Measurements from ENCODE around the gene DGCR2. TPM values are rescaled to one million over a fixed set of nuclear protein-coding genes. Genes with fewer than 3 reads are reported as not detected.
"Not testable (repeated sequence)": the region's sequence is repeated elsewhere in the genome, so short reads cannot be mapped to it uniquely, and the experiment has no call there.

DGCR2 gene
- total and polyA plus RNA-seq, 5 experiments from 2014 or later, result 29.5 to 66.6 (median 61.8) TPM

DNA sequence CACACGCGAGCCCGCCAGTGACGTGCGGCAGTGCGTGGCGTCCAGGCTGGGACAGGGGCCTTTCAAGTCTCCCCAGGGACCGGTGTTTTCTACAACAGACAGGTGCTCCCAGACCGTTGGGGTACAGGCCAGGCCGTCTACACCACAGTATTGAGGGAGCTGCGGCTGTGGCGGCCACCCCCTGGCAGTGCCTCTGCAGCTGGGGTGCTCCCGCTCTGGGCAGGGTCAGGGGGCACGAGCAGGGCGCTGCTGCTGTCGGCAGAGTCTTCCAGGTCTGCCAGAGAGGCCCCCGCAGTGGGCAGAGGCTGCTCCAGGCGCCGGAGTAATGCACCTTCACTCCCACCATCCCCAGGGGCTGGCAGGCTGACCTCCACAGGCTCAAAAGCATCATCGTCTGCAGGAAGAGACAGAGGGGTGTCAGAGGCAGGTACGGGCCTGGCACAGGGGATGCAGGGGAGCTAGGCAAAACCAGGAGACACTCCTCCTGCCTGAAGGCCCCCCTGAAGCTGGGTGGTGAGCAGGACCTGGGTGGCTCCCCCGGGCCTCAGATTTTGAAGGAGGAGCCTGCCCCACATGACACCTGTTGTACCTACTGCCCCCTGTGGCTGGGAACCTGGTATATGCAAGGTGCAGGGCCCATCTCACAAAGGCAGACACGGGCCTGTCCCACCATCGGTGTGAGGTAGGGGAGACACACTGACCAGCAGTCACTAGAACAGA, 83.3 kb downstream of the DGCR2 start:
- Mint-ChIP-seq H3K27me3 (no peaks in the 10 kb centered on the region), H3K4me1 (peaks cover 0 to 12% (median 8%) of the 10 kb centered on the region in 4 donors), H3K36me3 (peaks cover 0 to 53% (median 8%) of the 10 kb centered on the region in 3 donors), H3K4me3 (no peak overlapping the region), H3K9me3 (no peaks in the 10 kb centered on the region), H3K27ac (peak overlapping the region in 1 of 10 donors; percentile 52)
- DNase-seq (no peak), ATAC-seq (no peak)
- POLR2A ChIA-PET, result no interaction called here

DNA sequence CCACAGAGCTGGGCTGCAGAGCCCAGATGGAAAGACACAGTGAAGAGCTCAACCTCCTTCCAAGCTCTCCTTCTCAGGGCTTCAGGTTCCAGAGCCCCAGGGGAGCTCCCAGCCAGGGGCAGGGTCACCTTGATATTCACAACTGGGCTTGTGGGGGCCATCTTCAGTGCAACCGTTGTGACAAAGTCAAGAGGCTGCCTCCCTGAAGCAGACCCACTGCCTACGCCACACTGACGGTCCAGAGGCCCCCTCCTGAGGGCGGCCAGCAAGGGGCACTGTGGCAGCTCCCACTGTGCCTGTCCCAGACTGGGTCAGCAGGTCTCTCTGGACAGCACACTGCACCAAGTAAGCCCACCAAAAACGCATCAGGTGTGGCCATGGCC, 84.1 kb downstream of the DGCR2 start:
- POLR2A ChIA-PET, result no interaction called here
- Mint-ChIP-seq H3K27ac (no peak overlapping the region), H3K27me3 (no peaks in the 10 kb centered on the region), H3K4me1 (peaks cover 0 to 13% (median 9%) of the 10 kb centered on the region in 4 donors), H3K36me3 (peaks cover 0 to 47% (median 7%) of the 10 kb centered on the region in 3 donors), H3K4me3 (no peak overlapping the region), H3K9me3 (no peaks in the 10 kb centered on the region)
- no peak for ATAC-seq
- no peak for DNase-seq

DNA sequence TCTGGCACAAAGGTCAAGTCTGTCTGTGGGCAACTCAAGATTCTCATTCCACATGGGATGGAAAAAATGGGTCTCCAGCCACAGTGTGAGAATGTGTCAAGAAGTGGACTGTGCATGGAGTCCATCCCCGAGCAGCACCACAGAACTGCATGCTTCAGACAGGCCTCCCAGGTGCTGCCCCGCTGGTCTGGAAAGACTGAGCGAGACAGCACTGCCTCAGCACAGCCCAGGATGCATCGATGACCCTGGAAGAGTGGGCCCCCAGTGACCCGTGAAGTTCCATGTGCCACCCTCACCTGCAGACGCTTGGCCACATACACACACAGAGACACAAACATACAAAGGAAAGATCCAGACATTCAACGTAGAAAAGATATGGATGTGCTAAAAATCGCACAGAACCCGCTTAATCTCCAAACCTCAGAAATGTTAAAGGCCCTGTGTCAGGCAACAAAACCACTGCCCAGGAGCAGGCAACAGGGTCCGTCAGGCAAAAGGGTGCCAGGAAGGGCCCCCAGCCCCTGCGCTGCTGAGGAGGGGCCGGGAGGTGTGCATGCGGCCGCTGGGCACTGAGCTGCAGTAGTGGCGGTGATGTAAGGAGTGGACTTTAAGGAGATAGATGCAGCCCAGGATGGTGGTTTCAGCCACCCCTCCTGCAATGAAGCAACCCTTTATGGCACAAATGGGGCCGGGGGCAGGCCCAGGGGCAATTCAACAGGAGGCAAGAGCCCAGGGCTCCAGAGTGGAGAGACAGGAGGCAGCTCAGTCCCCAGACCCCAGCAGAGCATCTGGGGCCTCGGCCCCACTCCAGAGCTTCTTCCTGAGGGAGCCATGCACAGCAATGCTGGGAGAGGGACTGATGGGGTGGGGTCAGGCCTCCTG, 84.7 kb downstream of the DGCR2 start:
- peaks cover 0 to 16% (median 12%) of the 10 kb centered on the region in 4 donors for H3K4me1 Mint-ChIP-seq
- ATAC-seq (no peak), DNase-seq (no peak)
- peak overlapping the region in 2 of 10 donors; percentile 9 to 53 for H3K27ac Mint-ChIP-seq
- H3K4me3 Mint-ChIP-seq, result no peak overlapping the region
- peaks cover 0 to 42% (median 5%) of the 10 kb centered on the region in 3 donors for H3K36me3 Mint-ChIP-seq
- H3K27me3 Mint-ChIP-seq, result no peaks in the 10 kb centered on the region
- no peaks in the 10 kb centered on the region for H3K9me3 Mint-ChIP-seq
- POLR2A ChIA-PET, result no interaction called here

DNA sequence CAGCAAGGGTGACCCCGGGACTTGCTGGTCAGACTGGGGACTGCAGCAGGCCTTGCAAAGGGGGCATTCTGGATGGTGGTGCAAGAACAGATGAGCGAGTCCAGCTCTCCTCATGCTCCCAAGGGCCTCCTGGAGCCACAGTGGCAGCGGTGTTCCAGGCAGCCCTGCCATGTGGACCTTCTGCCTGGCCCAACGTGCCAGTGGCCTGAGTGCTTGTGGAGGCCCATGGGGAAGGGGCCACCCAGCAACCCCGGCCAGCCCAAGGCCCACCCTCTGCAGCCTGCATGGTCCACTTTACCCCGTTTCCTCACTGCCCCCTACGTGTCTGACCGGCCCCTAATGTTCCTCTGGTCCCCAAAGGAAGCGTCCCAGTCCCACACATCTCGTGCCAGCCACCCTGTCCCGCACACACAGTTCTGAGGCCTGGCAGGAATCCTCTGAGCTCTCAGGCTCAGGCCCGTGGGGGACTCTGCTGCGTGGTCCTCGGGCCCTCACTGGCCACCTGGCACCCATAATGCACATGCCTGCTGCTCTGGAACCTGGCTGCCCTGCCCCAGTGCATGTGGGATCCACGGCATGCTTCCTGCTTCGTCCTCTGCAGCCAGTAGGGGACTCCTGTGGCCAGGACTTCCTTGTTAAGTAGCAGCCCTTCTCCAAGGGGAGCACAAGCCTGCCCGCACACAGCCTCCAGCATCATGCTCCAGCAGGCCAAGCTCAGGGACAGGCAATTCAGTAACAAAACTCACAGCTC, 85.5 kb downstream of the DGCR2 start:
- no peaks in the 10 kb centered on the region for H3K9me3 Mint-ChIP-seq
- ATAC-seq, result no peak
- H3K4me3 Mint-ChIP-seq, result peak overlapping the region in 1 of 10 donors; percentile 24
- H3K36me3 Mint-ChIP-seq, result peaks cover 0 to 34% (median 5%) of the 10 kb centered on the region in 3 donors
- H3K4me1 Mint-ChIP-seq, result peaks cover 0 to 16% (median 12%) of the 10 kb centered on the region in 4 donors
- POLR2A ChIA-PET, result no interaction called here
- peak overlapping the region in 4 of 10 donors; percentile 43 to 75 (median 60) for H3K27ac Mint-ChIP-seq
- H3K27me3 Mint-ChIP-seq, result no peaks in the 10 kb centered on the region
- no peak for DNase-seq

DNA sequence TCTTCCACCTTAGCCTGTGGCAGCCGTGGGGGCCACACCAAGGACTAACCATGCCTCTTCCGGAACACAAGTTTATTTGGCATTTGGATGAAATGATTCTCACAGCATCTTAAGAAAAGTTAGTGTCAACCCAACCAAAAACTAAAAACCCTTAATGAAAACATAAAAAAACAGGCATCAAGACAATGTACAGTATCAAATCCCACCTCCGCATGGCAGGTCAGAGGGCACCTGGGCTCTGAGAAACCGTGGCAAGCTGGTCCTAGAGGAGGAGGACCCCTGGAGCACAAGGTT, 86.0 kb downstream of the DGCR2 start:
- Mint-ChIP-seq H3K27ac (peak overlapping the region in 4 of 10 donors; percentile 9 to 75 (median 55)), H3K4me1 (peaks cover 0 to 16% (median 12%) of the 10 kb centered on the region in 4 donors), H3K36me3 (peaks cover 0 to 33% (median 5%) of the 10 kb centered on the region in 3 donors), H3K9me3 (no peaks in the 10 kb centered on the region), H3K4me3 (no peak overlapping the region), H3K27me3 (no peaks in the 10 kb centered on the region)
- DNase-seq (no peak), ATAC-seq (no peak)
- POLR2A ChIA-PET, result no interaction called here

DNA sequence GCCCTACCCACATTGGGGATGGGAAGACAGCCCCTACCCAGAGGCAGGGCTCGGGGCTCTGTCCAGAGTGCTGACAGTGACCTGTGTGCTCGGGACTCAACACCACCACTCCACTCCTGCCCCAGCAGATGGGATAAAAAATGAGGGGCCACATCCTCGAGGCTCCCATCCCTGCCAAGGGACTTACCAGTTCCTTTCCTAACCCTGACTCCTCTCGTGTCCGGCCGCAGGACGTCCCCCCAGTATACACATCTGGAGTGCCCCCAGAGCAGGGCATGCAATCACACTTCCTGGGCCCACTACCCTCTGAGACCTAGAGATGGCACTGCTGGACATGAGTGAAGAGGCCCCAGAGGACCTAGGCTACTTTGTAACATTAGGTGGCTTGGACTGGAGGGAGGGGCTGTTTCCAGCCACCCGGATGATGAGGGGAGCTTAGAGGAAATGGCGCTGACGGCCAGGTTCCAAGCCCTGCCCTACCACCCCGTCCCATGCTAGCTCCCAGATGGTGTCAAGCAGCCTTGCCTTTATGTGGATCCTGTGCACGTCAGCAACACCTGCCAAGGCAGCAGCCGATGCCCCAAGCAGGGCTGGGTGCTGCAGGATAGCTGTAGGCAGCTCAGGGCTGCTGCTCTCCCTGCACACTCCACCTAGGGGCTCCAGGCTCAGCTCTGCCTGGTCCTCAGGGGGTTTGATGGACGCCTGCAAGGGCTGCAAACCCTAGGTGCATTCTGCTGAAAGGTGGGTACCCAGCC, 86.6 kb downstream of the DGCR2 start:
- H3K27ac Mint-ChIP-seq, result peak overlapping the region in 3 of 10 donors; percentile 34 to 76 (median 75)
- no peak overlapping the region for H3K4me3 Mint-ChIP-seq
- POLR2A ChIA-PET, result interaction anchor here (0.7 kb wide), 1 partner anchor 83 kb away, joined by 3 read pairs; no protein-coding TSS in a partner anchor
- DNase-seq, result peak in 1 of 10 donors; percentile 16
- ATAC-seq, result peak; percentile 38 to 62
- peaks cover 0 to 3% (median 2%) of the 10 kb centered on the region in 5 donors for H3K27me3 Mint-ChIP-seq
- no peaks in the 10 kb centered on the region for H3K9me3 Mint-ChIP-seq
- H3K36me3 Mint-ChIP-seq, result peaks cover 0 to 28% (median 2%) of the 10 kb centered on the region in 3 donors
- H3K4me1 Mint-ChIP-seq, result peaks cover 0 to 16% (median 12%) of the 10 kb centered on the region in 4 donors

DNA sequence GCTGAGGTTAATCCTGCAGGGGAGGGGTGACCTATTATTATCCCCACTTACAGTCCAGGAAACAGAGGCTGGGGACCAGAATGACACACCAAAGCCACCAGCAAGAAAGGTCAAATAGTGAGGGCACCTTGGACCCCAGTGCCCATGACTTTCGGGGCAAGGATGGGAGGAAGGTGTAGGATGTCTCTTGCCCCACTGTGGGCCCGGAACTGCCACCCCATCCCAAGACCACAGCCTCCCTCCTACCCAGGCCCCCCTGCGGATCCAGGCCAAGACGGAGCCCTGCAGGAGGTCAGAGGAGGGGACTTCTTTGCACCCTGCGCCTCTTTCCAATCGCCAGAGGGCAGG, 87.1 kb downstream of the DGCR2 start:
- peaks cover 0 to 24% (median 0%) of the 10 kb centered on the region in 3 donors for H3K36me3 Mint-ChIP-seq
- not testable (repeated sequence) for H3K9me3 Mint-ChIP-seq

DNA sequence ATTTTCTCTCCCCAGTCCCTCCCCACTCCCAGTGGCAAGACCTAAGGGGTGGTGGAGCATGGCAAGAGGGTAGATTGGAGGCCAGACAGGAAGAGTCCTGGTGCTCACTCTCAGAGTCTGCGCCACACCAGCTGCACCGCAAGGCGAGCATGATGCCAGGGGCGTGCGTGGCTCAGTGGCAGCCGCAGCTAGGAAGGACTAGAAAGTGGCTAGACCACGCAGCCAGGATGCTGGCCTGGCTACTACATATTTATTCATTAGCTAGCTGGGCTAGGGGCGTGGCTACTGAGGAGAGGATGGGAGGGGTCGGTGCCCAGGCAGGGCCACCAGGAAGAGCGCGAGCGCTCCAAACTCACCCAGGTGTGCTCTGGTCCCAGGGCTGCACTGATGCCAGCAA, 87.5 kb downstream of the DGCR2 start:
- ATAC-seq, H3K9me3 Mint-ChIP-seq, POLR2A ChIA-PET, DNase-seq, H3K27me3 Mint-ChIP-seq, H3K4me3 Mint-ChIP-seq, H3K27ac Mint-ChIP-seq: not testable (repeated sequence)
- Mint-ChIP-seq H3K36me3 (peaks cover 0 to 20% (median 0%) of the 10 kb centered on the region in 3 donors), H3K4me1 (peaks cover 0 to 16% (median 12%) of the 10 kb centered on the region in 4 donors)

More for the DNA sequence above, 87.1 kb downstream of the DGCR2 start:
- H3K27ac Mint-ChIP-seq, H3K27me3 Mint-ChIP-seq, H3K4me3 Mint-ChIP-seq, ATAC-seq, DNase-seq: not testable (repeated sequence)
- POLR2A ChIA-PET, result interaction anchor here (0.7 kb wide), 1 partner anchor 83 kb away, joined by 3 read pairs; no protein-coding TSS in a partner anchor
- H3K4me1 Mint-ChIP-seq, result peaks cover 0 to 16% (median 12%) of the 10 kb centered on the region in 4 donors

DNA sequence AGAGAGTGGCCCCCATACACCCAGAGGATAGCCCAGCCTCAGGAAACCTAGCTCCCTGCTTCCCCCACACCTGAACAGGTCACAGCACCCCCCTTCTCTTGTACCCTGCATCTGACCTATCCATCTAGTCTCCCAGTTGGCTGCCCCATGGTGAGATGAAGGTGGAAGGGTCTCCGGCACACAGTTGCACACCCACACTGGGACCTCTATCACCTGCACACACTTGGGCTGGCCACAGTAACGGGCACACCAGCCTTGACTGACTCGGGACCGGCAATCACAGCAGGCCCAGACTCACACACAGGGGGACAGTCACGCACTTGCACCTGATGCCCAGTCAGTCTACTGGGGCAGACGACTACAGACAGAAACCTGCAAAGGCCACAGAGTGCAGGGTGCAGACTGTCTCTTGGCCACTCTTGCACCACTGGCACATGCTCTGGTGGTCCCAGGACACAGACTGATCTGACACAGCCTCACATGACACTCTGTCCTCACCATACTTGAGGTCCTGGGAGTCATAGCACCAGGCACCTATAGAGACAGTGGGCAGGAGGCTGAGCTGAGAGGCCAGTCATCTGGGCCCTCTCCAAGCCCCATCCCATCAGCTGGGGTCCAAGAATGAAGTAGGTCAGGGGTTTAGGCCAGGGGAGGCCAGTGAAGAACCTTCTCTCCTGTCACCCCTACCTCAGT, 88.0 kb downstream of the DGCR2 start:
- POLR2A ChIA-PET, H3K4me3 Mint-ChIP-seq, DNase-seq, H3K27me3 Mint-ChIP-seq, H3K9me3 Mint-ChIP-seq, ATAC-seq: not testable (repeated sequence)
- peaks cover 0 to 16% (median 12%) of the 10 kb centered on the region in 4 donors for H3K4me1 Mint-ChIP-seq
- peak overlapping the region in 2 of 10 donors; percentile 18 to 65 for H3K27ac Mint-ChIP-seq
- H3K36me3 Mint-ChIP-seq, result peaks cover 0 to 15% (median 0%) of the 10 kb centered on the region in 3 donors

DNA sequence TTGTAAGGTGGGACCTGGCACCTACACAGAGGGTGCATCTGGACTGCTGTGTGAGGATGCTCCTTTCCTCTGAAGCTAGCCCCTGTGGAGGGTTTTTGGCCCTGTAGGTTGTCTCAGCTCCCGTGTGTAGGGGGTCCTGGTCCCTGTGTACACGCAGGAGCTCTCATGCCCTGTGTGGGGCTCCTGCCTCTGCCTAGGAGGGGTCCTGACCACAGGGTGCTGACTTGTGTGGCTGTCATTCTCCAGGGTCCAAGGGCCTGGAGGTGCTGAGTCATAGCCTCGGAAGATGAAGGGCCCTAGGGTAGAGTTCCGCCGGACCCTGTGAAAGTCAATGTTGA, 88.7 kb downstream of the DGCR2 start:
- DNase-seq, H3K4me3 Mint-ChIP-seq, POLR2A ChIA-PET, ATAC-seq, H3K9me3 Mint-ChIP-seq: not testable (repeated sequence)
- peaks cover 4 to 10% (median 6%) of the 10 kb centered on the region in 5 donors for H3K27me3 Mint-ChIP-seq
- peaks cover 4 to 19% (median 14%) of the 10 kb centered on the region in 4 donors for H3K4me1 Mint-ChIP-seq
- H3K27ac Mint-ChIP-seq, result peak overlapping the region in 1 of 10 donors; percentile 85
- H3K36me3 Mint-ChIP-seq, result peaks cover 0 to 14% (median 0%) of the 10 kb centered on the region in 3 donors

DNA sequence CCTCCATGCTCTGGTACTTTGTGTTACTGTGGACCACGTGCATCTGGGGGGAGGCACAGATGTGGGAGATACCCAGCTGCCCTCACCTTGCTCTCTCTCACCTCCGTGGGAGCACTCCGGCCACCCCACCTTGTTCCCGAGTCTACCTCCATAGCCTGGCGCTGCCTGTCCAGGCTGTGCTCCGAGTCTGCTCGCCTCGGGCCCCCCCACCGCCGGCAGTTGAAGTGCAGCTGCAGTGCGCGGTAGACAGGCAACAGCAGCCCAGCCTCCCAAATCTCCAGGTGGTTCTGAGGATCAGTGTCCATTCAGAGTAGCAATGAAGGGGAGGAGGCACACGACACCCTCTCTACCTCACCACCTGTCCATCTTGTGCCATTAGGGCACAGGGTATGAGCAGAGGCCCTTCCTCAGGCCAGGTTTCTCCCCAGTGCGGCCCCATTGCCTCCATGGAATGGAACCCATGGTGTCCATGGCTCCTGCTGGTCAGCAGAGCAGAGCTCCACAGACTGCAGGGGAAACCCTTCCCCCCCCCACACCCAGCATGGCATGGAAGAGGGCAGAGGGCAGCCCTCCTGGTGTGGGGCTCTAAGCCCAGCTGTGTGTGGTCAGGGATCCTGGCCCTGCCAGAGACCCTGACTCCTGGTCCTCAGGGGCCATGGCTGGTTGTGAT, 89.2 kb downstream of the DGCR2 start:
- POLR2A ChIA-PET, H3K9me3 Mint-ChIP-seq, DNase-seq, H3K36me3 Mint-ChIP-seq: not testable (repeated sequence)
- H3K4me3 Mint-ChIP-seq, result peak overlapping the region in 2 of 10 donors; percentile 6 to 36
- peak in 1 of 2 donors; percentile 13 for ATAC-seq
- H3K27me3 Mint-ChIP-seq, result peaks cover 4 to 14% (median 7%) of the 10 kb centered on the region in 5 donors
- H3K27ac Mint-ChIP-seq, result peak overlapping the region in 2 of 10 donors; percentile 9 to 85
- H3K4me1 Mint-ChIP-seq, result peaks cover 4 to 19% (median 14%) of the 10 kb centered on the region in 4 donors
